NCI-H526 treated with DMSO at 0.1 percent for 48 hours (cell line): ENCODE data around the gene MOV10.
"Not testable (repeated sequence)": the region's sequence is repeated elsewhere in the genome, so short reads cannot be mapped to it uniquely, and the experiment has no call there.

Source experiments
- DNase-seq: peaks from one replicate; lab custom pipeline; 2025; lab: John Stamatoyannopoulos, UW

The MOV10 gene

GRCh38 chr1:112712701-112713128 is 38.3 kb downstream of the MOV10 start:
- DNase-seq: no peak

GRCh38 chr1:112713466-112714312 is 39.2 kb downstream of the MOV10 start:
- DNase-seq: no peak

GRCh38 chr1:112714313-112715263 is 40.1 kb downstream of the MOV10 start:
- no peak for DNase-seq

- peak; percentile 87 for DNase-seq
Measured at GRCh38 chr1:112715264-112716053, 41.0 kb downstream of the MOV10 start, which contains the start of gene PPM1J. Gene PPM1J (minus strand): TSS chr1:112715332. CDS start chr1:112715301, 31 bp downstream.

GRCh38 chr1:112716133-112716720 is 41.8 kb downstream of the MOV10 start:
- peak; percentile 84 for DNase-seq

- DNase-seq: no peak
Measured at GRCh38 chr1:112717263-112717873, 42.9 kb downstream of the MOV10 start.

GRCh38 chr1:112718691-112719418 is 44.4 kb downstream of the MOV10 start:
- peak; percentile 72 for DNase-seq

- DNase-seq: no peak
Measured at GRCh38 chr1:112719706-112720105, 45.2 kb downstream of the MOV10 start.

GRCh38 chr1:112720800-112721199 is 46.3 kb downstream of the MOV10 start:
- DNase-seq: no peak

- DNase-seq: not testable (repeated sequence)
Measured at GRCh38 chr1:112721294-112721693, 46.8 kb downstream of the MOV10 start.

GRCh38 chr1:112721966-112722524 is 47.6 kb downstream of the MOV10 start:
- DNase-seq: no peak

GRCh38 chr1:112722601-112723510 is 48.4 kb downstream of the MOV10 start:
- DNase-seq: peak; percentile 49

GRCh38 chr1:112723511-112723839 is 49.0 kb downstream of the MOV10 start:
- no peak for DNase-seq

- DNase-seq: not testable (repeated sequence)
Measured at GRCh38 chr1:112724240-112724639, 49.8 kb downstream of the MOV10 start.

- peak; percentile 13 for DNase-seq
Measured at GRCh38 chr1:112727716-112728115, 53.3 kb downstream of the MOV10 start.

- DNase-seq: not testable (repeated sequence)
Measured at GRCh38 chr1:112728306-112728971, 54.0 kb downstream of the MOV10 start.

GRCh38 chr1:112729011-112729410 is 54.6 kb downstream of the MOV10 start:
- DNase-seq: not testable (repeated sequence)

GRCh38 chr1:112729909-112730308 is 55.5 kb downstream of the MOV10 start:
- no peak for DNase-seq
